Measurements from ENCODE around the gene PDE8A.

Gene PDE8A

GRCh38 chr15:85030301-85030929 lies 48.8 kb downstream of the PDE8A start:
- no peaks in the 10 kb centered on the region for H3K9me3 ChIP-seq (ENCODE audit: control insufficient read depth, low read length)
- H3K27me3 ChIP-seq (ENCODE audit: control insufficient read depth, insufficient read depth, low read length, poor library complexity, severe bottlenecking): no peaks in the 10 kb centered on the region
- no peaks in the 10 kb centered on the region for H3K36me3 ChIP-seq (ENCODE audit: control insufficient read depth, insufficient read depth, low read length)
- H3K4me1 ChIP-seq (ENCODE audit: control insufficient read depth, insufficient read depth, low read length): peaks cover 12% of the 10 kb centered on the region
- no peak overlapping the region for H3K4me3 ChIP-seq (ENCODE audit: insufficient read depth, low read depth, low read length)
- H3K27ac ChIP-seq (ENCODE audit: insufficient read depth, low read depth, low read length, poor library complexity, severe bottlenecking): no peak overlapping the region
- 94% methylated on average over 1 of the region's 1 CpG for WGBS, 2 experiments

- 85% methylated on average over 6 of the region's 6 CpGs for WGBS, 2 experiments
- Histone ChIP-seq H3K27ac (ENCODE audit: insufficient read depth, low read depth, low read length, poor library complexity, severe bottlenecking) (no peak overlapping the region), H3K9me3 (ENCODE audit: control insufficient read depth, low read length) (no peaks in the 10 kb centered on the region), H3K4me1 (ENCODE audit: control insufficient read depth, insufficient read depth, low read length) (peaks cover 9% of the 10 kb centered on the region), H3K27me3 (ENCODE audit: control insufficient read depth, insufficient read depth, low read length, poor library complexity, severe bottlenecking) (no peaks in the 10 kb centered on the region), H3K36me3 (ENCODE audit: control insufficient read depth, insufficient read depth, low read length) (no peaks in the 10 kb centered on the region), H3K4me3 (ENCODE audit: insufficient read depth, low read depth, low read length) (no peak overlapping the region)
These were observed 49.7 kb downstream of the PDE8A start for GRCh38 chr15:85031086-85031943.

GRCh38 chr15:85031944-85032558 lies 50.4 kb downstream of the PDE8A start:
- Histone ChIP-seq H3K36me3 (ENCODE audit: control insufficient read depth, insufficient read depth, low read length) (no peaks in the 10 kb centered on the region), H3K4me1 (ENCODE audit: control insufficient read depth, insufficient read depth, low read length) (peaks cover 5% of the 10 kb centered on the region), H3K27ac (ENCODE audit: insufficient read depth, low read depth, low read length, poor library complexity, severe bottlenecking) (no peak overlapping the region), H3K27me3 (ENCODE audit: control insufficient read depth, insufficient read depth, low read length, poor library complexity, severe bottlenecking) (no peaks in the 10 kb centered on the region), H3K4me3 (ENCODE audit: insufficient read depth, low read depth, low read length) (no peak overlapping the region), H3K9me3 (ENCODE audit: control insufficient read depth, low read length) (no peaks in the 10 kb centered on the region)
- 65 to 70% methylated on average over 2 of the region's 2 CpGs for WGBS, 2 experiments

- Histone ChIP-seq H3K27ac (ENCODE audit: insufficient read depth, low read depth, low read length, poor library complexity, severe bottlenecking) (no peak overlapping the region), H3K27me3 (ENCODE audit: control insufficient read depth, insufficient read depth, low read length, poor library complexity, severe bottlenecking) (no peaks in the 10 kb centered on the region), H3K4me1 (ENCODE audit: control insufficient read depth, insufficient read depth, low read length) (peaks cover 4% of the 10 kb centered on the region), H3K9me3 (ENCODE audit: control insufficient read depth, low read length) (no peaks in the 10 kb centered on the region), H3K4me3 (ENCODE audit: insufficient read depth, low read depth, low read length) (no peak overlapping the region), H3K36me3 (ENCODE audit: control insufficient read depth, insufficient read depth, low read length) (no peaks in the 10 kb centered on the region)
- WGBS, 2 experiments: 75 to 88% methylated on average over 1 of the region's 1 CpG
These were observed 51.5 kb downstream of the PDE8A start for GRCh38 chr15:85033148-85033547.

- no peaks in the 10 kb centered on the region for H3K36me3 ChIP-seq (ENCODE audit: control insufficient read depth, insufficient read depth, low read length)
- no peak overlapping the region for H3K27ac ChIP-seq (ENCODE audit: insufficient read depth, low read depth, low read length, poor library complexity, severe bottlenecking)
- no peaks in the 10 kb centered on the region for H3K9me3 ChIP-seq (ENCODE audit: control insufficient read depth, low read length)
- H3K4me3 ChIP-seq (ENCODE audit: insufficient read depth, low read depth, low read length): no peak overlapping the region
- H3K27me3 ChIP-seq (ENCODE audit: control insufficient read depth, insufficient read depth, low read length, poor library complexity, severe bottlenecking): no peaks in the 10 kb centered on the region
- WGBS, 2 experiments: 84 to 90% methylated on average over 5 of the region's 5 CpGs
- no peaks in the 10 kb centered on the region for H3K4me1 ChIP-seq (ENCODE audit: control insufficient read depth, insufficient read depth, low read length)
These were observed 52.6 kb downstream of the PDE8A start for GRCh38 chr15:85034276-85034675.

GRCh38 chr15:85035980-85036379 lies 54.3 kb downstream of the PDE8A start:
- no peak overlapping the region for H3K27ac ChIP-seq (ENCODE audit: insufficient read depth, low read depth, low read length, poor library complexity, severe bottlenecking)
- H3K4me1 ChIP-seq (ENCODE audit: control insufficient read depth, insufficient read depth, low read length): no peaks in the 10 kb centered on the region
- no peaks in the 10 kb centered on the region for H3K27me3 ChIP-seq (ENCODE audit: control insufficient read depth, insufficient read depth, low read length, poor library complexity, severe bottlenecking)
- H3K36me3 ChIP-seq (ENCODE audit: control insufficient read depth, insufficient read depth, low read length): no peaks in the 10 kb centered on the region
- H3K4me3 ChIP-seq (ENCODE audit: insufficient read depth, low read depth, low read length): no peak overlapping the region
- no peaks in the 10 kb centered on the region for H3K9me3 ChIP-seq (ENCODE audit: control insufficient read depth, low read length)

GRCh38 chr15:85036716-85037115 lies 55.1 kb downstream of the PDE8A start:
- Histone ChIP-seq H3K27me3 (ENCODE audit: control insufficient read depth, insufficient read depth, low read length, poor library complexity, severe bottlenecking) (no peaks in the 10 kb centered on the region), H3K36me3 (ENCODE audit: control insufficient read depth, insufficient read depth, low read length) (no peaks in the 10 kb centered on the region), H3K4me1 (ENCODE audit: control insufficient read depth, insufficient read depth, low read length) (no peaks in the 10 kb centered on the region), H3K27ac (ENCODE audit: insufficient read depth, low read depth, low read length, poor library complexity, severe bottlenecking) (no peak overlapping the region), H3K9me3 (ENCODE audit: control insufficient read depth, low read length) (no peaks in the 10 kb centered on the region), H3K4me3 (ENCODE audit: insufficient read depth, low read depth, low read length) (no peak overlapping the region)
- WGBS, 2 experiments: 94 to 96% methylated on average over 3 of the region's 3 CpGs

- no peak overlapping the region for H3K27ac ChIP-seq (ENCODE audit: insufficient read depth, low read depth, low read length, poor library complexity, severe bottlenecking)
- no CpG with 5 or more reads among the region's 2 CpGs for WGBS, 2 experiments
- no peaks in the 10 kb centered on the region for H3K4me1 ChIP-seq (ENCODE audit: control insufficient read depth, insufficient read depth, low read length)
- no peaks in the 10 kb centered on the region for H3K36me3 ChIP-seq (ENCODE audit: control insufficient read depth, insufficient read depth, low read length)
- H3K27me3 ChIP-seq (ENCODE audit: control insufficient read depth, insufficient read depth, low read length, poor library complexity, severe bottlenecking): no peaks in the 10 kb centered on the region
- H3K4me3 ChIP-seq (ENCODE audit: insufficient read depth, low read depth, low read length): no peak overlapping the region
- H3K9me3 ChIP-seq (ENCODE audit: control insufficient read depth, low read length): no peaks in the 10 kb centered on the region
These were observed 56.0 kb downstream of the PDE8A start for GRCh38 chr15:85037641-85038040.

- H3K4me3 ChIP-seq (ENCODE audit: insufficient read depth, low read depth, low read length): no peak overlapping the region
- no peaks in the 10 kb centered on the region for H3K36me3 ChIP-seq (ENCODE audit: control insufficient read depth, insufficient read depth, low read length)
- H3K9me3 ChIP-seq (ENCODE audit: control insufficient read depth, low read length): no peaks in the 10 kb centered on the region
- no peaks in the 10 kb centered on the region for H3K4me1 ChIP-seq (ENCODE audit: control insufficient read depth, insufficient read depth, low read length)
- 91 to 97% methylated on average over 5 of the region's 5 CpGs for WGBS, 2 experiments
- H3K27ac ChIP-seq (ENCODE audit: insufficient read depth, low read depth, low read length, poor library complexity, severe bottlenecking): no peak overlapping the region
- H3K27me3 ChIP-seq (ENCODE audit: control insufficient read depth, insufficient read depth, low read length, poor library complexity, severe bottlenecking): no peaks in the 10 kb centered on the region
These were observed 59.6 kb downstream of the PDE8A start for GRCh38 chr15:85041230-85041629.

- Histone ChIP-seq H3K4me1 (ENCODE audit: control insufficient read depth, insufficient read depth, low read length) (no peaks in the 10 kb centered on the region), H3K36me3 (ENCODE audit: control insufficient read depth, insufficient read depth, low read length) (no peaks in the 10 kb centered on the region), H3K27me3 (ENCODE audit: control insufficient read depth, insufficient read depth, low read length, poor library complexity, severe bottlenecking) (no peaks in the 10 kb centered on the region), H3K4me3 (ENCODE audit: insufficient read depth, low read depth, low read length) (no peak overlapping the region), H3K27ac (ENCODE audit: insufficient read depth, low read depth, low read length, poor library complexity, severe bottlenecking) (no peak overlapping the region), H3K9me3 (ENCODE audit: control insufficient read depth, low read length) (no peaks in the 10 kb centered on the region)
- 68 to 73% methylated on average over 3 of the region's 3 CpGs for WGBS, 2 experiments
These were observed 62.7 kb downstream of the PDE8A start for GRCh38 chr15:85044251-85044853.

All from ectodermal cell (in vitro differentiated cells).